Glutamatergic neuron (in vitro differentiated cells): Measurements from ENCODE around the gene RBBP4. TPM values are rescaled to one million over a fixed set of nuclear protein-coding genes. Genes with fewer than 3 reads are reported as not detected.
A peak's percentile ranks its signal among the peaks of the same experiment; 100 is the strongest.
"Not testable (repeated sequence)": the region's sequence is repeated elsewhere in the genome, so short reads cannot be mapped to it uniquely, and the experiment has no call there.

Experiments
- DNase-seq: peaks from one replicate; pipeline ENCODE4 v3.0.0; 2022
- H3K27ac Mint-ChIP-seq: one replicate; pipeline ENCODE4 v1.8.0; 2020; ENCODE audit warnings: mild to moderate bottlenecking, mixed read lengths, inconsistent platforms; ENCODE audit not compliant: unreplicated experiment
- H3K27me3 Mint-ChIP-seq: one replicate; pipeline ENCODE4 v1.8.0; 2020; ENCODE audit warnings: mild to moderate bottlenecking, moderate library complexity, mixed read lengths, inconsistent platforms; ENCODE audit not compliant: unreplicated experiment
- H3K36me3 Mint-ChIP-seq: one replicate; pipeline ENCODE4 v1.8.0; 2020; ENCODE audit warnings: mild to moderate bottlenecking, mixed read lengths, inconsistent platforms; ENCODE audit not compliant: unreplicated experiment
- H3K4me1 Mint-ChIP-seq: one replicate; pipeline ENCODE4 v1.8.0; 2020; ENCODE audit warnings: mild to moderate bottlenecking, low read depth, mixed read lengths, inconsistent platforms; ENCODE audit not compliant: unreplicated experiment
- H3K4me3 Mint-ChIP-seq: one replicate; pipeline ENCODE4 v1.8.0; 2020; ENCODE audit warnings: mild to moderate bottlenecking, mixed read lengths, inconsistent platforms; ENCODE audit not compliant: unreplicated experiment
- H3K9me3 Mint-ChIP-seq: one replicate; pipeline ENCODE4 v1.8.0; 2020; ENCODE audit warnings: mild to moderate bottlenecking, moderate library complexity, mixed read lengths, inconsistent platforms; ENCODE audit not compliant: unreplicated experiment
- total RNA-seq: library from RNA; stranded (reverse); fragmentation: NEBNext Ultra II Directional; extraction: Animal tissue kit (Norgen Biotek cat#: 25700); gene quantifications from one replicate; pipeline ENCODE4 v1.2.1, GENCODE V29; 2021; ENCODE audit not compliant: unreplicated experiment
- TF ChIP-seq, protein P1 (sequence below): fragments of 200-600 bp; sonication (generic); IDR thresholded peaks from one replicate; pipeline ENCODE4 v1.5.0; 2021; ENCODE audit not compliant: partially characterized antibody, unreplicated experiment

The RBBP4 gene
- total RNA-seq, 1 donor from 2014 or later = 332 TPM

- Mint-ChIP-seq H3K36me3 (peaks cover 5% of the 10 kb centered on the region), H3K27me3 (no peaks in the 10 kb centered on the region), H3K27ac (no peak overlapping the region), H3K4me3 (no peak overlapping the region), H3K9me3 (peaks cover 2% of the 10 kb centered on the region), H3K4me1 (no peaks in the 10 kb centered on the region)
- TF ChIP-seq, protein P1, sequence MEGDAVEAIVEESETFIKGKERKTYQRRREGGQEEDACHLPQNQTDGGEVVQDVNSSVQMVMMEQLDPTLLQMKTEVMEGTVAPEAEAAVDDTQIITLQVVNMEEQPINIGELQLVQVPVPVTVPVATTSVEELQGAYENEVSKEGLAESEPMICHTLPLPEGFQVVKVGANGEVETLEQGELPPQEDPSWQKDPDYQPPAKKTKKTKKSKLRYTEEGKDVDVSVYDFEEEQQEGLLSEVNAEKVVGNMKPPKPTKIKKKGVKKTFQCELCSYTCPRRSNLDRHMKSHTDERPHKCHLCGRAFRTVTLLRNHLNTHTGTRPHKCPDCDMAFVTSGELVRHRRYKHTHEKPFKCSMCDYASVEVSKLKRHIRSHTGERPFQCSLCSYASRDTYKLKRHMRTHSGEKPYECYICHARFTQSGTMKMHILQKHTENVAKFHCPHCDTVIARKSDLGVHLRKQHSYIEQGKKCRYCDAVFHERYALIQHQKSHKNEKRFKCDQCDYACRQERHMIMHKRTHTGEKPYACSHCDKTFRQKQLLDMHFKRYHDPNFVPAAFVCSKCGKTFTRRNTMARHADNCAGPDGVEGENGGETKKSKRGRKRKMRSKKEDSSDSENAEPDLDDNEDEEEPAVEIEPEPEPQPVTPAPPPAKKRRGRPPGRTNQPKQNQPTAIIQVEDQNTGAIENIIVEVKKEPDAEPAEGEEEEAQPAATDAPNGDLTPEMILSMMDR = no peak
- no peak for DNase-seq
These were observed 44.3 kb downstream of the RBBP4 start for GRCh38 chr1:32695098-32695904.

GRCh38 chr1:32696041-32696440 lies 45.0 kb downstream of the RBBP4 start:
- Mint-ChIP-seq H3K4me3 (no peak overlapping the region), H3K9me3 (peaks cover 2% of the 10 kb centered on the region), H3K27me3 (no peaks in the 10 kb centered on the region), H3K4me1 (no peaks in the 10 kb centered on the region), H3K36me3 (peaks cover 5% of the 10 kb centered on the region), H3K27ac (no peak overlapping the region)
- TF ChIP-seq, protein P1 = no peak
- DNase-seq = no peak

DNA sequence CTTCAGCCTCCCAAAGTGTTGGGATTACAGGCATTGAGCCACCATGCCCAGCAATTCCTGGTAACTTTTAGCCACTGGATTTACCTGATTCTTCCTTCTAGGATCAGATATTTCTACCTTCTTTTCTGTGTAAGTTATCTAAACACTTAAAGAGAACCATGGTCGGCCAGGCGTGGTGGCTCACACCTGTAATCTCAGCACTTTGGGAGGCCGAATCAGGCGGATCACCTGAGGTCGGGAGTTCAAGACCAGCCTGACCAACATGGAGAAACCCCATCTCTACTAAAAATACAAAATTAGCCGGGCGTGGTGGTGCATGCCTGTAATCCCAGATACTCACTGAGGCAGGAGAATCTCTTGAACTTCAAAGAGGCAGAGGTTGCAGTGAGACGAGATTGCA lies 46.0 kb downstream of the RBBP4 start:
- H3K4me3 Mint-ChIP-seq, H3K27ac Mint-ChIP-seq: not testable (repeated sequence)

DNA sequence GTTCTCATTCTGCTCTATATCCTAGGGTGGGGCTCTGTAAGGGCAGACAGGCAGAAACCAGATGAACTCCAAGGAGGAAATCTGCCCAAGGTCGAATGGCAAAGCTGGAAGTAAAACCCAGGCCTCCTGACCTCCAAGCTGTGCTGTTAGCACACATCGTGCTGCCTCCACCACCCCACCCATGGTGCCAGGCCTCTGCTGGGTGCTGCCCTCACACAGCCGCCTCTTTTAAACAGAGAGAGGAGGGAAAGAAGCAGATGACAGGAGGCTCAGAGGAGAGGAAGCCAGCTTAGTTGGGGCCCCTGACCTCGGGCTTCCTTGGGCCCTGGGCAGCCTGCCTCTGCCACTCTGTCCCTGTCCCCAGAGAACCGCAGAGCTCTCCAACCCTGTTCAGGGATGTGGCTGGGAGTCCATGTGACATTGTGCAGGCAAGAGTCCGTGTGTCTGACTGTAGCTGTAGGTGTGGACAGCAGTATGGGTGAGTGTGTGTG lies 50.5 kb downstream of the RBBP4 start:
- Mint-ChIP-seq H3K4me1 (peaks cover 12% of the 10 kb centered on the region), H3K9me3 (peaks cover 3% of the 10 kb centered on the region), H3K27me3 (peaks cover 6% of the 10 kb centered on the region), H3K36me3 (no peaks in the 10 kb centered on the region), H3K27ac (no peak overlapping the region), H3K4me3 (peak overlapping the region; percentile 89)
- no peak for DNase-seq
- TF ChIP-seq, protein P1 = no peak

More for the DNA sequence above, 46.0 kb downstream of the RBBP4 start:
- not testable (repeated sequence) for DNase-seq, H3K4me1 Mint-ChIP-seq, H3K9me3 Mint-ChIP-seq, H3K36me3 Mint-ChIP-seq, H3K27me3 Mint-ChIP-seq

DNA sequence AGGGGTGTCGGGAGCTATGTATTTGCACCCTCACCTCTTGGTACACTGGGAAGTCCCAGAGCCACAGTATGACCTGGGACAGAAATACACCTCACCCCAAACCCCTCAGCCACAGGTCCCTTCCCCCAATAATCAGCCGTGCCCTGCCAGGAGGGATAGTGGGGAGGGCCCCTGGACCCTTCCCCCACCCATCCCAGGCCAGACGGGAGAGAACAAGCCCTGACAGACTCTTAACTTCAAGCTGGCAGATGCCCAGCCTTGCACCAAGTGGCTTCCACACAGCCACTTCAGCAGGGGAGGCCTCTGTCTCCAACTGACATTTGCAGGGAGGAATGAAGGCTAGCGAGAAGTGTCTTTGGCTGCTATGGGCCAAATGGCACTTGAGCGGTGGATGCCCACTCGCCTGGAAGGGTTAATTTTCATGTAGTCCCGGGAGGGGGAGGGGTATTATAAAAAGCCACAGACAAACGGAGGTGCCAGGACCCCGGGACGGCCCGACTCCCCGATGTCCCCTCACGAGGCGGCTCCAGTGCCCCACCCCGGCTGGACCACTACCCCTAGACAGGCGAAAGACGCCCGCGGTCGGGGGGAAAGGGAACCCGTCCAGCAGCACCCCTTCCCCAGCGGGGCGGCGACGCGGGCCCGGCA lies 51.1 kb downstream of the RBBP4 start:
- H3K4me1 Mint-ChIP-seq = peaks cover 12% of the 10 kb centered on the region
- H3K9me3 Mint-ChIP-seq = peaks cover 3% of the 10 kb centered on the region
- peaks cover 6% of the 10 kb centered on the region for H3K27me3 Mint-ChIP-seq
- no peaks in the 10 kb centered on the region for H3K36me3 Mint-ChIP-seq
- TF ChIP-seq, protein P1 = no peak
- peak; percentile 39 for DNase-seq
- H3K27ac Mint-ChIP-seq = peak overlapping the region; percentile 22
- peak overlapping the region; percentile 89 for H3K4me3 Mint-ChIP-seq
